Activated CD4-positive, alpha-beta T cell treated with anti-CD3 and anti-CD28 coated beads, Interleukin-2, amount 50 U/mL, for 24 hours (primary cell): ENCODE results near the gene HIGD1C.
"Not testable (repeated sequence)": the region's sequence is repeated elsewhere in the genome, so short reads cannot be mapped to it uniquely, and the experiment has no call there.

Experiments used
- DNase-seq, 2 donors: peaks; one replicate each; pipeline ENCODE4 v3.0.0-alpha.2; 2020; ENCODE audit warnings: low read depth in 1 of 2, low spot score in 1 of 2

Gene HIGD1C

DNA sequence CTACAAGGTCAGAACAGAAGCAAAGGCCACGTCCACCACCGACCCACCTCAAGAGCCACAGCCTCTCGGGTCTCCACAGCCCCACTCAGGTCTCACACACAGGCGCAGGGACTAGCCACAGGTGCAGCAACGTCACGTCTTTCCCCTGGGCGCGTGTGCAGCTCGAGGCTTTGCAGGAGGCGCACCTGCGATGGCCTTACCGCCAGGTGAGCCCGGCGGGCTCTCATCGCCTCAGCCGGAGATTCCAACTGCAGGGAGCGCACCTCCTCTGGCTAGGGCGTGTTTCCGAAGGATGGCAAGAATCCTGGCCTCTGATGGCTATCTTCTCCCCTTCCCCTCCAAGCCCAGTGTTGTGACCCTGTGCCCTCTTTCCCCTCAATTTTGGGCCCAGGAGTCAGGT, at the start of gene HIGD1C:
Gene HIGD1C (plus strand): TSS at position 35 of the 400 bp plus-strand sequence. CDS start 1,455 bp downstream, outside the sequence.
- DNase-seq, result no peak

- DNase-seq, result not testable (repeated sequence)
These were observed 43.9 kb upstream of the HIGD1C start for GRCh38 chr12:50908479-50908878.

- DNase-seq, result not testable (repeated sequence)
These were observed 40.0 kb upstream of the HIGD1C start for GRCh38 chr12:50912361-50912760.

GRCh38 chr12:50913224-50913623, 39.1 kb upstream of the HIGD1C start:
- DNase-seq, result no peak

DNA sequence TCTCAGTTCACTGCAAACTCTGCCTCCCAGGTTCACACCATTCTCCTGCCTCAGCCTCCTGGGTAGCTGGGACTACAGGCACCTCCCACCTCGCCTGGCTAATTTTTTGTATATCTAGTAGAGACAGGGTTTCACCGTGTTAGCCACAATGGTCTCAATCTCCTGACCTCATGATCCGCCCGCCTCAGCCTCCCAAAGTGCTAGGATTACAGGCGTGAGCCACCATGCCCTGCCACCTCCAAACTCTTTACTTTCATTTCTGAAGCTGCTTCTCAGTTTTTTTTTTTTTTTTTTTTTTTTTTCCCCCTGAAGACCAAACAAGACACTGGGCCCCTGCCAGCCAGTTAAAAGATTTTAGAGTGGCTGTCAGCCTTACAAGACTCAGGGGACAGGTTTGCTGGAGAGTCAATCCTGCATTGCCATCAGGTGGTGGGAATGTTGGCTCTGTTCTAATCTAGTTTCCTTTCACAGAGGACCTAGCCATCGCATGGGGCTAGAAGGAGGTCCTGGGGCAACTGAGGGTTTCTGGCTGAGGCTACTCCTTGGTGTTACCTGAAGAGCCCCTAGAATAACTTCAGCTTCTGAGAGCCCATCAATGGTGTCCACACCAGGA, 37.4 kb upstream of the HIGD1C start:
- DNase-seq, result no peak

DNA sequence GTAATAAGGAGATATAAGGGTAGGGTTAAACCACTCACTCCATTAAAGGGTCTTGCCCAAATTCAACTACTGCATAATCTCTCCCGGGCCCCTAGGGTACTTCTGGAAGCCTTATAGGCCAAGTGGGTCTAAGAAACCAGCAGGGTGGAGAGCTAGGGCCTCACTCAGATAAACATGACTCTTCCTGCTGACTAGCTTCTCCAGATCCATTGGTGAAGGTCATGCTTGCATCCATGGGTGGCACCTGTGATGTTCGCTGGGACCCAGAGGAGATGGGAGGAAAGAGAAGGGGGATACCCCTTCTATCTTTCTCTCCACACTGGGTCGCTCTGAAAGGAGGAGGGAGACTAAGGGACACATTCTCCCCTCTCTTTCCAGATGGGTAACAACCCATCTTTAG, 36.1 kb upstream of the HIGD1C start:
- no peak for DNase-seq

GRCh38 chr12:50918584-50919316, 33.6 kb upstream of the HIGD1C start:
- DNase-seq, result no peak

GRCh38 chr12:50922820-50923219, 29.5 kb upstream of the HIGD1C start:
- DNase-seq, result no peak

DNA sequence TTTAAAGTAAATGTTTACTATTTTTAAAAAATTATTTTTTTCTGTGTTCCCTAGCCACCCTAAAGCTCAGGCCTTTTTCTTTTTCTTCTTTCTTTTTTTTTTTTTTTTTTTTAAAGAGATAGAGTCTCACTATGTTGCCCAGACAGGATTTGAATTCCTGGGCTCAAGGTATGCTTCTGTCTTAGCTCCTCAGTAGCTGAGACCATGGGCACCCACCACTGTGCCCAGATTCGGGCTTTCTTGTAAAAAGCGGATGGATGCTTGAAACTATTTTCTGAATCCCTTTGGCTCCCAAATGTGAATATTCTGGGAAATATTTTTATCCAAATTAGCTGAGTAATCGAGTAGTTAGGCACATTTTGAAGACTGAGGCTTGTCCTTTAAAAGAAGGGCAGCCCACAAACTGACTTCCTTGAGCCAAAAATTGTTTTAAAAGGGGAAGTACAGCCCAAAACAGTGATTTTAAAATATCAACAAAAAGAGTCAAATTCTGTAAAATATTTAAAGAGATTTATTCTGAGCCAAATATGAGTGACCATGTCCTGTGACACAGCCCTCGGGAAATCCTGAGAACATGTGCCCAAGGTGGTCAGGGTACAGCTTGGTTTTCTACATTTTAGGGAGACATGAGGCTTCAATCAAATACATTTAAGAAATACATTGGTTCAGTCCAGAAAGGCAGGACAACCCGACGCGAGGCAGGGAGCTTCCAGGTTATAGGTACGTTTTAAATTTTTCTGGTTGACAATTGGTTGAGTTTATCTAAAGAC, 28.8 kb upstream of the HIGD1C start:
- DNase-seq, result no peak

DNA sequence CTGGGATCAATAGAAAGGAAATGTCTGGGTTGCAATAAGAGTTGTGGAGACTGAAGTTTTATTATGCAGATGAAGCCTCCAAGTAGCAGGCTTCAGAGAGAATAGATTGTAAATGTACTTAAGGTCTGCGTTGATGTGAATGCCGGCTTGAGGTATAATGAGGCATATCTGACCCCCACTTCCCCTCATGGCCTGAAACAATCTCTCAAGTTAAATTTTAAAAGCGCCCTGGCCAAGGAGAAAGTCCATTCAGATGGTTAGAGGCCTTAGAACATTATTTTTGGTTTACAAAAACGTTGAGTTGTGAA, 28.3 kb upstream of the HIGD1C start:
- DNase-seq, result no peak

GRCh38 chr12:50924439-50925341, 27.7 kb upstream of the HIGD1C start:
- DNase-seq, result no peak

DNA sequence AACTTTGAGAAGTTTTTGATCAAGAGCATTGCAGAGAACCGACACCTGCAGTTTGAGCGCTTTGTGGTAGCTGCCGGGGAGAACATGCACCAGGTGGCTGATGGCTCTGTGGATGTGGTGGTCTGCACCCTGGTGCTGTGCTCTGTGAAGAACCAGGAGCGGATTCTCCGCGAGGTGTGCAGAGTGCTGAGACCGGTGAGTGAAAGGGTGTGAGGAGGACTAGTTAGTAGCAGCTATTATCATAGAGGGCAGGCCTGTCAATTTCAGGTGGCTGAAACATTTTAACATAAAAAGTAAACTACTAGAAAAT, 27.0 kb upstream of the HIGD1C start:
- no peak for DNase-seq

- no peak for DNase-seq
These were observed 26.4 kb upstream of the HIGD1C start for GRCh38 chr12:50925920-50926319.

GRCh38 chr12:50926415-50926814, 25.9 kb upstream of the HIGD1C start:
- DNase-seq, result no peak

DNA sequence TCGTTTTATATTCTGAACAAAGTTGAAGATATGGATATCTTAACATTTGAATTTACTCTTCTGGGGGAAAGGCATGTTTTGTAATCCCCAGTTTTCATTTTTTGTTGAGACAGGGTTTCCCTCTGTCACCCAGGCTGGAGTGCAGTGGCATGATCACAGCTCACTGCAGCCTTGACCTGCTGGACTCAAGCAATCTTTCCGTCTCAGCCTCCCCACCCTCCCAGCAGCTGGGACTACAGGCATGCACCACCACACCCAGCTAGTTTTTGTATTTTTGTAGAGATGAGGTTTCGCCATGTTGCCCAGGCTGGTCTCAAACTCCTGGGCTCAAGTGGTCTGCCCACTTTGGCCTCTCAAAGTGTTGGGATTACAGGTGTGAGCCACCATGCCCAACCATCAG, 25.4 kb upstream of the HIGD1C start:
- DNase-seq, result not testable (repeated sequence)

- DNase-seq, result no peak
These were observed 25.0 kb upstream of the HIGD1C start for GRCh38 chr12:50927356-50927755.

DNA sequence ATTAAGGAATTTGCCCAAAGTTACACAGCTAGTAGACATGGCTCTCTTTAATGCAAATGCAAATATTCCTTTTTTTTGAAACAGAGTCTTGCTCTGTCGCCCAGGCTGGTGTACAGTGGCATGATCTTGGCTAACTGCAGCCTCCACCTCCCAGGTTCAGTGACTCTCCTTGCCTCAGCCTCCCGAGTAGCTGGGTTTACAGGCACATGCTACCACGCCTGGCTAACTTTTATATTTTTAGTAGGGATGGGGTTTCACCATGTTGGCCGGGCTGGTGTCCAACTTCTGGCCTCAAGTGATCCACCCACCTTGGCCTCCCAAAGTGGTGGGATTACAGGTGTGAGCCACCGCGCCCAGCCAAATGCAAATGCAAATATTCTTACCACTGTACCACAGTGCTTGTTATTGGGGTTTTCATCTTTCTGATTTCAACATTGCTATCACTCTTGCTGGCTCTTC, 24.5 kb upstream of the HIGD1C start:
- DNase-seq, result no peak

DNA sequence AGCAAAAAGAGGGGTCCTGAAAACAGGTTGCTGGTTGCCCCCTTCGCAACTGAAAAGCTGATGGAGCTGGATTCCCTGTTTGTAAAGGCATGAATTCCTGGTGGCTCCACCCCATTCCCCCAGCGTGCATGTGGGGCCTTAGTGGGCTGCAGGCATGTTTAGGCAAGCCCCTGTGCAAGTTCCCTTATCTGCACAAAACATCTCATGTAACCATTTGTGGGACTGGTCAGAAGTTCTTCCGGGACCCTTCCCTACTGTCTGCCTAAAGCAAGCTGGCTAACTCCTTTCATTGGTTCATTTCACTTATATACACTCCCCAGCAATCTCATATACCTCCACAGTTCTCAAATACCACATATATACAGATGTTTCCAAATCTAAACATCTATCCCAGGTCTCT, 24.0 kb upstream of the HIGD1C start:
- DNase-seq, result no peak

- no peak for DNase-seq
These were observed 22.5 kb upstream of the HIGD1C start for GRCh38 chr12:50929831-50930230.

DNA sequence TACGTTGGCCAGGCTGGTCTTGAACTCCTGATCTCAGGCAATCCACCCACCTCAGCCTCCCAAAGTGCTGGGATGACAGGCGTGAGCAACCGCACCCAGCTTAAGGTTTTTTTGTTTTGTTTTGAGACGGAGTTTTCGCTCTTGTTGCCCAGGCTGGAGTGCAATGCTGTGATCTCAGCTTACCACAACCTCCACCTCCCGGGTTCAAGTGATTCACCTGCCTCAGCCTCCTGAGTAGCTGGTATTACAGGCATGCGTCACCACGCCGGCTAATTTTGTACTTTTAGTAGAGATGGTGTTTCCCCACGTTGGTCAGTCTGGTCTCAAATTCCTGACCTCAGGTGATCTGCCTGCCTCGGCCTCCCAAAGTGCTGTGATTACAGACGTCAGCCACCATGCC, 21.9 kb upstream of the HIGD1C start:
- DNase-seq, result not testable (repeated sequence)

DNA sequence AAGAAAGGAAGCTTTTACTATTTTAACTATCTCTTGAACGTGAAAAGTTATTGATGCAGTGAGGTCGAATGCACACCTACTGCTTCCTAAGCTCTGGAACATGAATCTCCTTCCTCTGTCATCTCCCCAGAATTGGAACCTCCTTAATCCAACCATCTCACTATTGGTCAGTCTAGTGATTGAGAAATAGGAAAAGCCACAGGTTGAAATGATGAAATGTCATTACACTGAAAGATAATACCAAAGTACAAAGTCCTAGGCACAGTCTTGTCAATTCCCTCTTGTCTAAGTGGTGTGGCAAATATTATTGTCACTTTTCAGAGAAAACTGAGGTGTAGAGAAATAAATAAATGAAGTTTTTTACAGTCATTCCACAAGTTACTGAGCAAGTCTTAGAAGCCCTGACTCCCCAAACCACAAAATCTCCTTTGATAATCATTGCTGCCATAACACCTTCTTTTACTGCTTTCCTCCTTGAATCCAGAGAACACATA, 19.5 kb upstream of the HIGD1C start:
- DNase-seq, result no peak
